NCI-H1930 (cell line): ENCODE results near the gene ZDHHC11B.
"Not testable (repeated sequence)": the region's sequence is repeated elsewhere in the genome, so short reads cannot be mapped to it uniquely, and the experiment has no call there.

Source experiments
- DNase-seq, 2 experiments: peaks; one replicate each; lab custom pipeline; 2025; lab: John Stamatoyannopoulos, UW

The ZDHHC11B gene

DNA sequence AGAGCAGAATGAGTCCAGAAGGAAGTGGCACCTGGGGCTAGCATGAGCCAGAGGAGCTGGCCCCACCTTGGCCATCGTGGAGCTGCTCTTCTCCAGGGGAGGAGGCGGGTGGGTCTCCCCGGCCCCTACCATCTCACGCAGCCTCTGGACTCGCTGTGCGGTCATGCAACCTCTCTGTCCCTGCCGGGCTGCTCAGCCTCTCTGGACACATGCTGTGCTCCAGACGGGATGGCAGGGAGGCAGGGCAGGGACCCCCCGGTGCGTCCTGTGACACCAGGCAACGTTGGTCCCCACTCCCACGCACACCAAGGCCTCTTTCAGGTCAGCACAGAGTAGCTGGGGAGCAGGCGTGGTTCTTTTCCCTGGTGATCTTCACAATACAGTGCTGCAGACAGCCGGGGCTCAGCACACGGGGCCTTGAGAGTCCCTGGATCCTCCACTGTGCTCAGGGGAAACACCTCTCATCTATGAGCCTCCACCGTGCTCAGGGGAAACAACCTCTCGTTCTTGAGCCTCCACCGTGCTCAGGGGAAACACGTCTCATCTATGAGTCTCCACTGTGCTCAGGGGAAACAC is 30.9 kb downstream of the ZDHHC11B start:
- DNase-seq, result not testable (repeated sequence)

DNA sequence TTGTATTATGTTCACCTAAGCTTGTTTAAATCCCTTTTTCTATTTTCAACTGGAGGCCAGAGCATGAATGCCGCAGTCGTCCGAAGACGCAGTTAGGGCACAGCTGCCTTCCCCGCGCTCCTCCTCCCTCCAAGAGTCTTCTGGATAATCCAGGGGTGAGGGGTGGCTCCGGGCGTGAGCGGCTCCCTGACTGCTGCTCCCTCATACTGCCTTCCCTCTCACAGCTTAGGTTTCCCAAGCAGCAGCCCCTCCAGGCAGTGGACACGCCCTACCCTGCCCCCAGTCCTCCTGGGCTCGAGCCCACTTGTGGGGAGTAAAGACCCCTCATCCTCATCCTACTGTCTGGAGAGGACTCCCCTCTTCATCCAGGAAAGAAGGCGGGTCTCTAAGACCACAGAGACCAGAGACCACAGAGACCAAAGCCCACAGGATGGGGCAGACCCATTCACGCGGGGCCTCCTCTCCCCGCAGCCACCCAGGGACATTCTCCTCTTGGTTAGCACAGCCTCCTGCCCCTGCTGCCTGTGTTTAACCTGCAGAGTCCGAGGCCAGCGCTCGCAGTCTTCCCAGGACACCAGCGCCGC is 31.9 kb downstream of the ZDHHC11B start:
- not testable (repeated sequence) for DNase-seq

DNA sequence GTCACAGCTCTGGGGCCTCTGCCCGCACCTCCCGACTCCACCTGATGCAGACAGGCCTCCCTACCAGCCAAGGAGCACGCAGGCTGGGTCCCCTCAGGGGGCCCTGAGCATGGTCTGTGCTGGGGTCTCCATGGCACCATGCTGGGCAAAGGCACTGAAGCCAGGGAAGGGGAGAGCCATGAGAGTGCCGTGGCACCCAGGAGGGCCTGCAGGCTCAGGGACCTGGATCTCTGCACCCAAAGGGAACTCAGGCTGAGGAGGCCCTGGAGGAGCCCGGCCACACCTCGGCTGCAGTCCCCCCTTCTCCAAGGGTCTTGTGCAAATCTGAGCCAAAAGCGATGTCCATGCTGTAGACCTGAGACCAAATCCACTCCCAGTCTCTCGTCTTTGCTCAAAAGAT is 32.5 kb downstream of the ZDHHC11B start:
- DNase-seq, result not testable (repeated sequence)

DNA sequence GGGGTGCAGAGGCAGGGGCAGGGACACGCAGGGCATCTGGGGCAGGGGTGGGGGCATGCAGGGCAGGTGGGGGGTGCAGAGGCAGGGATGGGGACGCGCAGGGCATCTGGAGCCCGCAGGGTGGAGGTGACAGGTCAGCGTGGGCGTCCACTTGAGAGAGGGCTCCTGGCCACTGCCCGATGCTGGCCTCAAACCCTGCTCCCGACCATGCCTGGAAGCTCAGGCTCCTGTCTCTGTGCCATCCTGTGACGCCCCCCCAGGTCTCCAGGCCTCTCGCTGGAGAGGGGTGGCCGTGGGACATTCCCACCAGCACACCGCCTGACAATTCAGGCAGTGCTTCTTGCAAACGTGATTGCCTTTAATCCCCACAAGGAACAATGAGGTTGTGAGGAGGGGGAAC is 33.0 kb downstream of the ZDHHC11B start:
- no peak for DNase-seq

DNA sequence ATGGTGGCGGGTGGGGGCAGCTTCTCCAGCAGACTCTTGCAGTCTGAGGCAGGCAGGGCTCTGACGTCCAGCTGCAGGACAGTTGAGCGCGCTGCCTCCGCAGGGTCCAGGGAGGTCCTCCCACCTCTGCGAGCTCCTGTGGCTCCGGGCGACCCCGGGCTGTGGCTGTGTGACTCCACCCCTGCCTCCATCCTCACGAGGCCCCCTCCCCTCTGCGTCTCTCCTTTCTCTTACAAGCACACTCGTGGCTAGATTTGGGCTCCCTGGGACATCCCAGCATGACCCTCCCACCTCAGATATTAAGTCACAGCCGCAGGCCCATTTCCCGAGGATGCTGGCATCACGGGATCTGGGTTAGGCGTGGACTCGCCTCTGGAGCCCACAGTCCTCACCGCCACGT is 34.3 kb downstream of the ZDHHC11B start:
- DNase-seq, result not testable (repeated sequence)

DNA sequence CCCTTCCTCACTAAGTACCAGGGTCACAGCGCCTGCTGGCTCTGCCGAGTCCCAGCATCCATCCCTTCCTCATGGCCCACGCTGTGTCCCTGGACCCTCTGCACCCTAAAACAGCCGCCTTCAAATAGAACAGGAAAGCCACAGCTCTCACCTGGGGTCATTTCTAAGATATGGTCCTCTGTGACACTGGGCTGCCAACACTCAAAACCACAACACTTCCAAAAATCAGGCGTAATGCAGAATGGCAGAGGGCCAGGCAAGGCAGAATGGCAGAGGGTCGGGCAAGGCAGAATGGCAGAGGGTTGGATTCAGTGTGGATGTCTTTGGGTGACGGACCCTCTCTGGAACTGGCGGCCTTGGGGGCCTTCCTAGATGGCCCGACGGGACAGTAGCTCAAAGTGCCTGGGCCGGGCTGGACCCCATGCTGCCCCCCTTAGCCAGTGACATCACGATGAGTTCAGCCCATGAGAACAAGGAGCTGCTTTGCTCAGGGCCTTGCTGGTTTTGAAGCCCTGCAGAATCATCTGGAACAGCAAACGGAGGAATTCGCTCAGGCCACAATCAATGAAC is 35.3 kb downstream of the ZDHHC11B start:
- no peak for DNase-seq

DNA sequence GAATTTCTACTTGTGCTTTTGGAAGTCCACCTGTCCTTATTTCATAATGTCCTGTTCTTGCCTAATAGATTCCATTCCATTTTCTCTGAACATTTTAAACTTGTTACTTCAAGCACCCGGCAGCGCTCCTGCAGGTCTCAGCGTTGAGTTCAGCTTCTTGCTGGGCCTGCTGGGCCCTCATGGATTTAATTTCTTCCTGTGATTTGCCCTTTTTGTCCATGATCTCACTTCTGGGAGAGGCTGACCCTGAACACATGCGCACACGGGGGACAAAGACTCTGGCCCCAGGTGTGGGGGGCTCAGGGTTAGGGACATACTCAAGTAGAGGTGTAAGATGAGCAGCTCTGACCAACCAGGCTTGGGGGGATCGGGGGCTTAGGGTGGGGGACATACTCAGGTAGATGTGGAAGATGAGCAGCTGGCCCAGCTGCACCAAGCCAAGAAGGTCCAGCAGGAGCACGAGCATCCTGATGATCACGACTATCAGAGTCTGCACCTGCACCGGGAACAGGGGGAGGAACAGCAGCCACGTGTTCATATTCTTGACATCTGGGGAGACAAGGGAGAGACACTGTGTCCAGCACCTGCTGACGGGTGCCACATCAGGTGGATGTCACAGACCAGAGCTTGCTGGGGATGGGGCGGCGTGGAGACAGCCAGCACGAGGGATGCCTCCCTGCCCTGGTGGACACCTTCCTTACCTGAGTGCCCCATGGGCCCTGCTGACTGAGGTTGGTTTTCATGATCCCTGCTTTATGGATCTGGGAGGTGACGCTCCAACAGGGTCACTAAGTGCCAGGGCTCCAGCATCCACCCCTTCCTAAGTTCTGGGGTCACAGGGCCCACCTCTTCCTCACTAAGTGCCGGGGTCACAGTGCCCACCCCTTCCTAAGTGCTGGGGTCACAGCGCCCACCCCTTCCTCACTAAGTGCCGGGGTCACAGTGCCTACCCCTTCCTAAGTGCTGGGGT is 36.2 kb downstream of the ZDHHC11B start:
- not testable (repeated sequence) for DNase-seq

DNA sequence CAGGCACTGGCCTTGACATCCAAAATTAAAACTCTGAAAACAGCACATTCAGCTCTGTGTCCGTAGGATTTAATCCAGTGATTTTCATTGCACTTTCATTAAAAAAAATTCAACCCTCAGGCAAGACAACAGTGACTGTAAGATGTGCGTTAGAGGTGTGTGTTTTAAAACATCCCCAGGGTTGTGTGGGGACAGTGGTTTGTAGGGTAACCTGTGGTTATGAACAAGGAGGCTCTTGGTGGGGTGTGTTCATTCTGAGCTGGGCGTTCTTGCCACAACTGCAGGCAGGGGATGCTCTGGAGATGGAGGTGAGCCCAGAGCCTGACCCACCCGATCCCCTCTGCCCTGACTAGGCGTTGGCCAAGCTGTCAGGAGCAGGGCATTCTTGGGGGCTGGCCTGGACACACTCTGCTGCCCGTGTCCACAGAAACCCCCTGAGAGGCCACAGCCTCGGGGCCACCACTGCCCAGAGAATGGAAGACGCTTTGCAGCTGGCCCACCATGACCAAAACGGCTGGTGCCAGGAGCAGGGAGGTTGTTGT is 37.2 kb downstream of the ZDHHC11B start:
- not testable (repeated sequence) for DNase-seq

DNA sequence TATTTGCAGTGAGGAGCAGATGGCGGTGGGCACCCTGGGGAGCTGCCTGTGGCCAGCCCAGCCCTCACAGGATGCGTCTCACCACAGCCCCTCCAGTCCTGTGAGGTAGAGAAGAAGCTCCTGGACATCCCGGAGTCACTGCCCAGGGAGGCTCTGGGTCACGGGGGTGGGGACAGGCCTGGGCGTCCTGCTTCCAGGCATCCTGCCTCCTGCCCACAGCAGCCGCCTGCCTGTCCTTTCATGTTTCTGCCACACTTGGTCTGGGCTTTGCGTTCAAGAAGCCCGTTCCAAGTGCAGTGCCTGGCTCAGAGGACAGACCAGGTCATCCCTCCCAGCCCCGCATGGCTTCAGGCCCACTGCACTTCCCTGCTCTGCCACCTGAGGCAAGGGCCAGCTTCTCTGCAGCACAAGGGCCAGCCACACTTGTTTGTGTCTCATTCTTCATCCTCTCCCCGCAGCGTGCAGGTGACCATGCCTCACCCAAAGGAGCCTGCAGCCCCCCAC is 38.2 kb downstream of the ZDHHC11B start:
- DNase-seq, result no peak

DNA sequence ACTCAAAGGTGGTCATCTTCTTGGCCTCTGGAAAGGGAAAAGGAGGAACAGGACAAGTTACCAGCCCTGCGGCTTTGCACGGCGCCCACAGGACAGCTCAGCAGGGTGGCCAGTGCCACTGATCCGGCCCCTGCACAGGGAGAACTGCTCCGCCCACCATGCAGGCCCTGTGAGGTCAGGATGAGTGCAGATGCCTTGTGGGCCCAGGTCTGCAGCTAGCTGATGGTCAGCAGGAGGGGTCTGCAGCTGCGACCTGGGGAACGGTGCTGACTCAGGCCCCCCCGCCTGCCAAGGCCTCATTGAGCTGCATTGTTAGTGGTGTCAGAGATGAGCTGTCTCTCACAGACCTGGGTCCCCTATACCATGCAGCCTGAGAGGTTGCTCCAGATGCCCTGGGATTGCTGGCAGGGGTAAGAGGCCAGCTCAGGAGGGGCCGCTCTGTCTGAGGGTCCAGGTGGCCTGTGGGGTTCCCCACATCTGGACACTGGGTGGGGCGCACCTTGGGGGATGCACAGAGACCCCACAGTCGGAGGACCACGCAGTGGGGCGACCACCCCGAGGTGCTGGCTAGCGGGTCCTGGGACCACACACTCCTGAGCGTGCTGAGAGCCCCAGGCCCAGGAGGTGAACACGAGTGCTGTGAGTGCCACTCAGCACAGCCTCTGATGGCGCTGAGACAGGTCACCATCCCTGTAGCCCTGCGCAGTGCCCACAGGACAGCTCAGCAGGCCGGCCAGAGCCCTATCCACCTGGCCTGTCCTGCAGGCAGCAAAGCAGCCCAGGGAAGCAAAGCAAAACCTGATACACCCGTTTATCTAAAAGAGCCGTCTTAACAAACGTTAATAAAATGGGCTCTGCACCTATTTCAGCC is 39.0 kb downstream of the ZDHHC11B start:
- not testable (repeated sequence) for DNase-seq

DNA sequence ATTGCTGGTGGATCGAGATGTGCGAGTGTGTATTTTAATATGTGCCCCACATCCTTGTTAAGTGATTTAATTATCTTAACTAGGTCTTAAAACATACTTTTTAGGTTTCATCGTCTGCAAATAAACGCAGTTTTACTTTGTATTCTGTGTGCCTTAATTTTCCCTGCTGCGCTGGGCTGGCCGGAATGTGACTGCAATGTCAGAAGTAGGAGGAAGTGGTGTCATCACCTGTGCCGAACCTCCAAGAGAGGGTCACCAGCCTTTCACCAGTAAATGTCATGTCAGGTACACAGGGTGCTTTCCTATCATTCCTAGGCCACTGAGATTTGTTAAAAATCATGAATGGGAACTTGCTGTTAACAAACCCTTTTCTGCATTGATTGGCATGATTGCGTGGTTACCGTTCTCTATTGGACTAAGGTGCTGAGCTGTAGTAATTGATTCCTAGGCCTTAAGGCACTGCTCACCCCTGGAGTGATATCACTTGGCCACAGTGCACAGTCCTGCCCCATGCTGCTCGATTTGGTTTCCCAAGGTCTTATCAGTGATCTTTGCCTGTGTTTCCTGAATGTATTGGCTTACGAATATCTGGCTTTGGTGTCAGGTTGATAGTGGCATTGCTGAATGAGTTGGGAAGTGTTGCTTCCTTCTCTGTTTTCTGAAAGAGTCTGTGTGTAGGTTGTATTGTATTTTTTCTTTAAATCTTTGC is 40.7 kb downstream of the ZDHHC11B start:
- not testable (repeated sequence) for DNase-seq

DNA sequence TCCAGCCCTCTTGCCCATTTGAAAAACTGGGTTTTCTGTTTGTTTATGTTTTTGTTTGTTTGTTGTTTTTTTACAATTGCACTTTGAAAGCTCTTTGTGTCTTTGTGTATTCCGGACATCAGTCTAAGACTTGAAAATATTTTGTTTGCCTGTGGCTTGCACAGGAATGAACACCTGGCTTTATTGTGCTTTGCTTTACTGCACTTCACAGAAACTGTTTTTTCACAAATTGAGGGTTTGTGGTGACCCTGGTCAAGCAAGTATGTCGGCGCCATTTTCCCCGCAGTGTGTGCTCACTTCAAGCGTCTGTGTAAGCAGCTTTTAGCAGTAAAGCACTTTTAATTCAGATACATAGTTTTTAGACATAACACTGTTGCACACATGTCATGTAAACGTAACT is 42.3 kb downstream of the ZDHHC11B start:
- not testable (repeated sequence) for DNase-seq

DNA sequence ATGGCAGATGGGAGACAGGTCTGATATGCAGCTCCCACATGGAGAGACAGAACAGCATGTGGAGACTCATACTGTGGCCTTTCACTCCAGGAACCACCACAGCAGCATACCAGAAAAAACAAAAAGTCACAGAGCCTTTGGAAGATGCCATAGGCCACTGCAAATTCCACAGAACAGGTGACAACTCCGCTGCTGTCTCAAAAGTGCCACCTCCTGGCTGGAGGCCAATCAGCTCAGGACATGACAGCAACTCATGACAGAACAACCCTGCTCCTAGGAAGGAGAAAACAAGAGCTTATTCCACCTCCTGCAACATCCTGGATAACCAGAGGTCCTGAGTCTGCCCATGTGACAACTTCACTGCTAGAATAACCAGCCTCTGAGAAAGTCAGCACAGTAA is 50.4 kb downstream of the ZDHHC11B start:
- not testable (repeated sequence) for DNase-seq

DNA sequence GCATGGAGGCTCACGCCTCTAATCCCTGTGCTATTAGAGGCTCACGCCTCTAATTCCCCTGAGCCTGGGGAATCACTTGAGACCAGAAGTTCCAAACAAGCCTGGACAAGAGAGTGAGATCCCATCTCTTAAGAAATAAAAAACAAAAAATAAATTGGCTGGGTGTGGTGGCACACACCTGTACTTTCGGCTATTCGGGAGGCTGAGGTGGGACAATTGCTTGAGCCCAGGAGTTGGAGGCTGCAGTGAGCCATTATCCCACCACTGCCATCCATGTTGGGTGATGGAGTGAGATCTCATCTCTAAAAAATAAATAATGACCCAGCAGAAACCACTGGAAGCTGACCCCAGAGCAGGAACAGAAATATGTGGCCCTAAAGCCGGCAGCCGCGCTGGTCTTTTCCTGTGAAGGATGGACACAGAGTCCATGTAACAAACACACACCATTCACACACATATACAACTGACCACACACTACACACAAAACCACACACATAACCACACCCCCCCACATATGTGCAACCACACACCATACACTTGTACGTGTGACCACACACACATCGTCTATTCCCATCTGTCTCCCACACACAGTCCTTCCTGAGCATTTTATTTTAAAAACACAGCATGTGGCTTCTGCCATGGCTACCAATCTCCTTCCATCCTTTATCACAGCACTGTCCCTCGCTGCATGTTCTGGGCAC is 51.6 kb downstream of the ZDHHC11B start:
- not testable (repeated sequence) for DNase-seq

DNA sequence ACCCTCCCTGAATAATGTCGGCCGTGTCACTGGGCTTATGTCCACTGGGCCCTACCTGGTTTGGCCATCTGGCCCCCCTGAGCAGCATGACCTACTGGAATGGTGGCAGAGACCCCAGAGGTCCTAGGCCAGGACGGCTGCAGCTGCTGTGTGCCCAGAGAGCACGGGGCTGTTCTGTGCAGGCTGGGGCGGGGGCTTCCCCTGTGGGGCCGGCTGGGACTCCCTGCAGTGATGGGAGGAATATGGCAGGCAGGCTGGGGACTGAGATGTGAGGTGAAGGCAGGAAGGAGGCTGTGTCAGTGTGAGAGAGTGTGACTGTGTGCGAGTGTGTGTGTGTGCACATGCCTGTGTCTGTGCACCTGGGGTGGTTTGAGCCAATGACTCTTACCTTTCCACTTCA is 55.3 kb downstream of the ZDHHC11B start:
- not testable (repeated sequence) for DNase-seq

DNA sequence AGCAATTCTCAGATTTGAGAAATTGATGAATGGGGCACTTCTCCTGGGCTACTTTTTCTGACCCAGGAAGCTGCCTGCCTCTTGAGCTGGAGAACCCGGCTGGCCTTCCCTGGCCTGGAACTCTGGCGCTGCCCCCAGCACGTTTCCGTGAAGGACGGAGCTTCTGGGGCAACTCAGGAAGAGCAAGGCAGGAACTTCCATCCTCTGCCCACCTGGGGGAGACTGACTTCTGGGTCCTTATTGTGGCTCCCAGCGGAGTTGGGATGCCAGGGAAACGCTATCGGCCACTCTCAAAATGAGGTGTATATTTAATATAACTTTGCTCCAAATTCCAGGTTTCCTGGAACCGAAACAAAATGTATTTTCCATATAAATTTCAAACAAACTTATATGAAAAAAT is 57.4 kb downstream of the ZDHHC11B start:
- DNase-seq, result not testable (repeated sequence)

DNA sequence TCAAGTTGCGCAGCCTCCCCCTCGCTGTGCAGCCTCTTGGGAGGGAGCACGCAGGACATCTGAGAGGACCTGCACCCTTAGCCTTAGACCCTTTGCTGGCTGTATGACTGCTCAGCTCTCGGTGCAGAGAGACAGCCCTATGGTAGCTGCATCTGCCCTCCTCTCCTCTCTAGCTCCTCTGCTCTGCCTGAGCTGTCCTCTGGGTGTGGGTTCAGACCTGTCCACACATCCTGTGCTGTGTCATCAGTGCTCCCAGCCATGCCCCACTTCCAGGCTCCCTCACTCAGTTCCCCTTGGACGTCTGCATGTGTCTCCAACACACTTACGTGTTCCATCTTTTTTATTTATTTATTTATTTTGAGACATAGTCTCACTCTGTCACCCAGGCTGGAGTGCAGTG is 60.7 kb downstream of the ZDHHC11B start:
- not testable (repeated sequence) for DNase-seq

DNA sequence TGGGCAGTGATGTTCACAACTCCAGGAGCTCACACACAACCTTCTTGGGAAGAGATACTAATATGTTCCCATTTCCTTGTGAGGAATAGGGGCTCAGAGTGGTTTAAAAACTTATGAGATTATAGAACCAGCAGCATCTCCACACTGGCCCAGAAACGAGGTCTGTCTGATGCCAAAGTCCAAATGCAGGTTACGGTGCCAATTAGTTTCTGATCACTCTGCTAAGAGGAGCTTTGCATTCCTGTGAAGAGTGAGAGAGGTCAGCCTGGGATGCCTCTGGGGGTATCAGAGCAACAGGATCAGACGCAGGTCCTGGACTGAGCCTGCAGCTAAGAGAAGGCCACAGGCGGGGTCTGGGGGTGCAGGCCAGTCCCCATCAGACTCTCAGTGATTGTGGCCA is 61.2 kb downstream of the ZDHHC11B start:
- not testable (repeated sequence) for DNase-seq

DNA sequence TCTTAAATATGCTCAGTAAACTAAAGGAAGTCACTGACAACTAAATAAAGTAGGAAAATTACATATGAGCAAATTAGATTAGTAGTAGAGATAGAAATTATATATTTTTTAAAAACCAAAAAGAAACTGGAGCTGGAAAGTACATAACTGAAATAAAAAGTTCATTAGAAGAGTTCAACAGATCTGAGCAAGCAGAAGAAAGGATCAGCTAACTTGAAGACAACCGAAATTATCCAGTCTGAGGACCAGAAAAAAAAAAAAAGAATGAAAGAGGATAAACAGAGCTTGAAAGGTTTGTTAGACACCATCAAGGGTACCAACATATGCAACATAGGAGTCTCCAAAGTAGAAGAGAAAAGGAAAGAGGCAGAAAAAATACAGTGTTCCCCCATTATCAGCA is 65.2 kb downstream of the ZDHHC11B start:
- not testable (repeated sequence) for DNase-seq

DNA sequence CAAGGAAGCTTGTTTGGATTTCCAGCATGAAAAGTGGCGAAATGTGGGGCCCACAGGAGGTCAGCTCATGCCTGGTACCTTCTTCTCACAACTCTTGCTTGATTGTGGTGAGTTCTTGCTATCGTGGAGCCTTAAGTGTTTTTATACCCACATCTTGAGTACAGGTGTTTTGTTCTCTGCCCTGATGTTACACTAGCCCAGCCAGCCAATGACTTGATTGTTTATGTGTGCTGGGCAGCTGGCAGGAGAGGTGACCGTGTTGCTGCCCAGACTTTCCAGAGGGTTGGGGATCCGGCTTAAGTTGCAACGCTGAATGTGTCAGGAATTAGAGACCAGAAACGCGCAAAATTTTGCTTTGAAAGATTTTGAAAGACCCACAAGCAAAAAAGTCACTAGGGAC is 67.4 kb downstream of the ZDHHC11B start:
- no peak for DNase-seq
